ENCODE measurements around the gene NFE2. TPM values are rescaled to one million over a fixed set of nuclear protein-coding genes. Genes with fewer than 3 reads are reported as not detected.

Gene NFE2
- total and polyA plus RNA-seq, 8 donors, result 0.20 to 2.0 (median 0.68) TPM; not detected in 4

DNA sequence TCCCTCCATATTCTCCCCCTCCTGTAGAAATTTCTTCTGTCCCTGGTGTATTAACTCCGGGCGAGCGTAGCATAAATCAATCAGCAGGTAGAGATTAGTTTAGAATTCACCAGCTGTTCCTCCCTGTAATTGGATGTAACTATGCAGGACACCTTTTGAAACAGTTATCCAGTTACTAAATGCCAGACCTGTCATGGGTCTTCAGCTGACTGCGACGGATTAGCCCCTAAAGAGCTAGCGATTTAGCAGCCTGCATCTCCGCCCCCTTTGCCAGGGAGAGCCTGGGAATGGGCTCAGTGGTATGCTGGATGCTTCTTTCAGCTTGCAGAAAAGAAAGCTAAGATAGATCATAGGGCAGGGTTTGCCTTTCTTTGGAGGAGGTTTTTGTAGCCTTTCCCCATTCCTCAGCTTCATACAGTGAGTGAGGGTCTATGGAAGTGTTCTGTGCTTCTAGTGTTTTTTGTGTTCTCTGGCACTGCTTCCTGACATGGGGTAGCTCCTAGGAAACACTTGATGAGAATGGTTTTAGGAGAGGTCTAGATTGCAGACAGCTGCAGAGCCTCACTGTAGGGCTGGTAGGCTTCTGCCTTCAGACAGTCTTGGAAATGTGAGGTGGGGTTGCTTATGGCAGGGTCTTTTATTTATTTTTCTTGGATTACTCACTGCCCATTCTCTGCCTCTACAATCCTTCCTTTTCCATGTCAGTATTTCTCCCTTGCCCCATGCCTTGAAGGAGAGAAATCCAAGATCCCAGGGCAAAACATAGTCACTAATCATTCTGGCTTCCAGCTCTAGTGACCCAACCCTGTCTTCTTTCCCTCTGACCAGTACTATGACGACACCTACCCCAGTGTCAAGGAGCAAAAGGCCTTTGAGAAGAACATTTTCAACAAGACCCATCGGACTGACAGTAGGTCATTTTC is 40.8 kb upstream of the NFE2 start:
- Histone ChIP-seq H3K4me3 (no peak overlapping the region), H3K27me3 (no peaks in the 10 kb centered on the region), H3K36me3 (peaks cover 52 to 64% (median 61%) of the 10 kb centered on the region in 4 donors), H3K27ac (no peak overlapping the region), H3K4me1 (peaks cover 15 to 46% (median 34%) of the 10 kb centered on the region in 4 donors), H3K9me3 (no peaks in the 10 kb centered on the region)
- WGBS, 5 donors, result 81 to 91% (median 89%) methylated on average over 9 of the region's 9 CpGs
- intact Hi-C loops (cut with DNase I; ENCODE audit: low total_unique reads), result no loop called here
- TF ChIP-seq POLR2AphosphoS5 (IDR thresholded peaks at IDR 0.05) (no peak), EP300 (IDR thresholded peaks at IDR 0.05) (no peak), POLR2A (IDR thresholded peaks at IDR 0.05) (no peak)
- TF ChIP-seq, protein P1, sequence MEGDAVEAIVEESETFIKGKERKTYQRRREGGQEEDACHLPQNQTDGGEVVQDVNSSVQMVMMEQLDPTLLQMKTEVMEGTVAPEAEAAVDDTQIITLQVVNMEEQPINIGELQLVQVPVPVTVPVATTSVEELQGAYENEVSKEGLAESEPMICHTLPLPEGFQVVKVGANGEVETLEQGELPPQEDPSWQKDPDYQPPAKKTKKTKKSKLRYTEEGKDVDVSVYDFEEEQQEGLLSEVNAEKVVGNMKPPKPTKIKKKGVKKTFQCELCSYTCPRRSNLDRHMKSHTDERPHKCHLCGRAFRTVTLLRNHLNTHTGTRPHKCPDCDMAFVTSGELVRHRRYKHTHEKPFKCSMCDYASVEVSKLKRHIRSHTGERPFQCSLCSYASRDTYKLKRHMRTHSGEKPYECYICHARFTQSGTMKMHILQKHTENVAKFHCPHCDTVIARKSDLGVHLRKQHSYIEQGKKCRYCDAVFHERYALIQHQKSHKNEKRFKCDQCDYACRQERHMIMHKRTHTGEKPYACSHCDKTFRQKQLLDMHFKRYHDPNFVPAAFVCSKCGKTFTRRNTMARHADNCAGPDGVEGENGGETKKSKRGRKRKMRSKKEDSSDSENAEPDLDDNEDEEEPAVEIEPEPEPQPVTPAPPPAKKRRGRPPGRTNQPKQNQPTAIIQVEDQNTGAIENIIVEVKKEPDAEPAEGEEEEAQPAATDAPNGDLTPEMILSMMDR (IDR thresholded peaks at IDR 0.05), result no peak
- no peak for DNase-seq

DNA sequence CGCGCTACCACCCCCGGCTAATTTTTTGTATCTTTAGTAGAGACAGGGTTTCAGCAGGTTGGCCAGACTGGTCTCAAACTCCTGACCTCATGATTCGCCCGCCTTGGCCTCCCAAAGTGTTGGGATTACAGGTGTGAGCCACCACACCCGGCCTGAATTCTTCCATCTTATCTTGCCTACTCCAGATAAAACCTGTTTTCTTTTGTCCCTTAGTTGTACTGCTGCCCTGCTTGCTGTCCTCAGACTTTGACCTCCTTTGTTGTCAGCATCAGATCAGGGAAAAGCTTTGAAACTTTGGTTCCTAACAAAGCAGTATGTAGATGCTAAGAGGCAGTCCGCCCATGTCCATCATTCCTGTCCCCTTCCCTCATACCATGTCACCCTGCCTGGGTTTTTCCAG is 40.0 kb upstream of the NFE2 start:
- no peak for TF ChIP-seq POLR2A (IDR thresholded peaks at IDR 0.05)
- TF ChIP-seq EP300 (IDR thresholded peaks at IDR 0.05), result no peak
- no peak for TF ChIP-seq POLR2AphosphoS5 (IDR thresholded peaks at IDR 0.05)
- TF ChIP-seq, protein P1 (IDR thresholded peaks at IDR 0.05), result no peak
- no peak overlapping the region for H3K4me3 ChIP-seq
- intact Hi-C loops (cut with DNase I; ENCODE audit: low total_unique reads), result no loop called here
- H3K36me3 ChIP-seq, result peaks cover 49 to 56% (median 53%) of the 10 kb centered on the region in 4 donors
- DNase-seq, result no peak
- H3K4me1 ChIP-seq, result peaks cover 21 to 54% (median 38%) of the 10 kb centered on the region in 4 donors
- H3K9me3 ChIP-seq, result no peaks in the 10 kb centered on the region
- WGBS, 5 donors, result 80 to 88% (median 85%) methylated on average over 7 of the region's 7 CpGs
- no peak overlapping the region for H3K27ac ChIP-seq
- no peaks in the 10 kb centered on the region for H3K27me3 ChIP-seq

DNA sequence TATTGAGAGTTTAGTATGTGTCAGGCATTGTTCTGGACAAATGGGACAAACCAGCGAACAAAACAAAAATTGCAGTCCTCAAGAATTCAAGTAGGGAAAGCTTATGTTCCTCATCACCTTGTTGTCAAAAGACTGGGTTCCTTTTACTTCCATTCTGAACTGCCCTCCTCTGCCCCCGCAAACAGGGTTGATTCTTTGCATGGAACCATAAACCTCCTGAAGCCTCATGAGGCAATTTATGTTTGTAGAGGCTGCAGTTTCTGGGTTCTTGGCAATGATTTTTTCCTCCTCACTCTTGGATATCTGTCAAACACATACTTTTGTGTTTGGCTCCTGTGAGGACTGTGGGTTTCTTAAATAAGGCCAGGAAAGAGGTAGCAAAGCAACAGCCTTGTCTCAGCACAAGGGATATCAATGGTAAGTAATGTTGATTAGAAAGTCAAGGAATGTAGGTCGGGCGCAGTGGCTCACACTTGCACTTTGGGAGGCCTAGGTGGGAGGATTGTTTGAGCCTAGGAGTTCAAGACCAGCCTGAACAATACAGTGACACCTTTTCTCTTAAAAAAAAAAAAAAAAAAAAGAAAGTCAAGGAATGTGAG is 38.0 kb upstream of the NFE2 start:
- DNase-seq, result no peak
- TF ChIP-seq POLR2A (IDR thresholded peaks at IDR 0.05) (no peak), EP300 (IDR thresholded peaks at IDR 0.05) (no peak), POLR2AphosphoS5 (IDR thresholded peaks at IDR 0.05) (no peak)
- TF ChIP-seq, protein P1 (IDR thresholded peaks at IDR 0.05), result no peak
- intact Hi-C loops (cut with DNase I; ENCODE audit: low total_unique reads), result no loop called here
- peak overlapping the region in 2 of 5 donors; percentile 19 to 59 for H3K27ac ChIP-seq
- H3K9me3 ChIP-seq, result no peaks in the 10 kb centered on the region
- WGBS, 5 donors, result 50 to 80% (median 57%) methylated on average over 4 of the region's 4 CpGs
- peaks cover 29 to 36% (median 33%) of the 10 kb centered on the region in 4 donors for H3K36me3 ChIP-seq
- no peaks in the 10 kb centered on the region for H3K27me3 ChIP-seq
- H3K4me3 ChIP-seq, result no peak overlapping the region
- H3K4me1 ChIP-seq, result peaks cover 21 to 74% (median 48%) of the 10 kb centered on the region in 4 donors

DNA sequence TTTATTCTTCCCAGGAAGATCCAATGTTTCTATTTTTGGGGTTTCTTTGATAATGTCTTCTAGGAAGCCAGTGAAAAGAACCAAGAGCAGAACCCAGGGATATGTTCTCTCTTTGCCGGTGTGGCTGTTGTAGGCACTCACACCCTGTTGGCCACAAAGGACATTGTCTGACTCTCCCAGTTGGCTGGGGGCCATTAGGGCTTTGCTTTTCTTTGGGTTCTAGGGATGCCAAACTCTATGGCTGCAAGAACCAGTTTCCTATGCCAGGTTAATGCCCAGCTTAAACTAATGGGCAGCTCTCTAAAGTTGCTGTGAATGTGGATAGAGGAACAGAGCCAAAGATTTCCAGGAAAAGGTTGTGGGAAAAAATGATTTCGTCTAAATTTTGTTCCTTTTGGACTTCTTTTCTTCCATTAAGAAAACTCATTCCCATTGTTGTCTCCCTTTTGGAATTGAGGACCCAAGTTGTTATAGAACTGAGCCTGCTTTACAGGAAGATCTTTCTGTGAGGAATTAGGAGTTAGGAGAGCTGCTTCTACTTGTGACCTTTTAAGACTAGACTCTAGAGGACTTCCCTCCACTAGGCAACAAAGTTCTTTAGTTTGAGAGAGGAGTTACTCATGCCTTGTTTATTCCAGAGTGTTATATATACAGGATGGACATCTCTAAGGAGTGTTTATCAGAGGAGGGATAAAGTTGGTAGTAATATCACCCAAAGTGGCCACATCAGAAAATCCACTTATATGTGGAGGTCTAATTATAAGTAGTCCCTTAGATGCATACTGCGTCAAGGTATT is 37.2 kb upstream of the NFE2 start:
- 41 to 47% (median 43%) methylated on average over 3 of the region's 3 CpGs for WGBS, 5 donors
- DNase-seq, result no peak
- no peaks in the 10 kb centered on the region for H3K27me3 ChIP-seq
- TF ChIP-seq EP300 (IDR thresholded peaks at IDR 0.05) (no peak), POLR2AphosphoS5 (IDR thresholded peaks at IDR 0.05) (no peak), POLR2A (IDR thresholded peaks at IDR 0.05) (no peak)
- TF ChIP-seq, protein P1 (IDR thresholded peaks at IDR 0.05), result no peak
- H3K9me3 ChIP-seq, result no peaks in the 10 kb centered on the region
- H3K4me1 ChIP-seq, result peaks cover 21 to 81% (median 52%) of the 10 kb centered on the region in 4 donors
- peaks cover 23 to 28% (median 25%) of the 10 kb centered on the region in 4 donors for H3K36me3 ChIP-seq
- no peak overlapping the region for H3K4me3 ChIP-seq
- peak overlapping the region in 4 of 5 donors; percentile 33 to 59 (median 48) for H3K27ac ChIP-seq
- intact Hi-C loops (cut with DNase I; ENCODE audit: low total_unique reads), result no loop called here
